Left hindlimb (tissue), 1 donor: Measurements from ENCODE around the gene SLC41A3.

ENCODE experiments used
- DNase-seq: peaks from one replicate; pipeline ENCODE4 v3.0.0-alpha.2; 2018

The SLC41A3 gene

GRCh38 chr3:126119008-126119675 lies 35.2 kb upstream of the SLC41A3 start:
- no peak for DNase-seq

GRCh38 chr3:126118591-126118990 lies 34.7 kb upstream of the SLC41A3 start:
- DNase-seq: no peak

GRCh38 chr3:126117786-126118185 lies 33.9 kb upstream of the SLC41A3 start:
- DNase-seq: no peak

GRCh38 chr3:126117212-126117611 lies 33.3 kb upstream of the SLC41A3 start:
- DNase-seq: no peak

GRCh38 chr3:126116526-126116925 lies 32.6 kb upstream of the SLC41A3 start:
- DNase-seq: no peak

- DNase-seq: no peak
Observed at GRCh38 chr3:126114443-126115386, 30.8 kb upstream of the SLC41A3 start.

GRCh38 chr3:126113733-126114442 lies 30.0 kb upstream of the SLC41A3 start:
- DNase-seq: no peak

GRCh38 chr3:126113238-126113555 lies 29.3 kb upstream of the SLC41A3 start:
- no peak for DNase-seq

- no peak for DNase-seq
Observed at GRCh38 chr3:126112531-126113237, 28.8 kb upstream of the SLC41A3 start.

- DNase-seq: no peak
Observed at GRCh38 chr3:126111566-126112475, 27.9 kb upstream of the SLC41A3 start.

- DNase-seq: no peak
Observed at GRCh38 chr3:126111126-126111551, 27.2 kb upstream of the SLC41A3 start.

GRCh38 chr3:126110431-126111125 lies 26.7 kb upstream of the SLC41A3 start:
- no peak for DNase-seq

GRCh38 chr3:126109880-126110235 lies 25.9 kb upstream of the SLC41A3 start:
- no peak for DNase-seq

- no peak for DNase-seq
Observed at GRCh38 chr3:126109146-126109879, 25.4 kb upstream of the SLC41A3 start.

GRCh38 chr3:126108676-126109050 lies 24.7 kb upstream of the SLC41A3 start:
- DNase-seq: no peak

GRCh38 chr3:126107957-126108675 lies 24.2 kb upstream of the SLC41A3 start:
- no peak for DNase-seq

- DNase-seq: no peak
Observed at GRCh38 chr3:126107203-126107939, 23.4 kb upstream of the SLC41A3 start.

- DNase-seq: no peak
Observed at GRCh38 chr3:126106336-126107202, 22.6 kb upstream of the SLC41A3 start.
